Measurements from ENCODE around the gene TNK1.

GRCh38 chr17:7406235-7406825, 25.4 kb downstream of the TNK1 start:
- TF ChIP-seq CTCF (IDR thresholded peaks at IDR 0.05) (no peak), POLR2A (IDR thresholded peaks at IDR 0.05) (no peak)
